Measurements from ENCODE around the gene ADARB2. TPM values are rescaled to one million over a fixed set of nuclear protein-coding genes. Genes with fewer than 3 reads are reported as not detected.
"Not testable (repeated sequence)": the region's sequence is repeated elsewhere in the genome, so short reads cannot be mapped to it uniquely, and the experiment has no call there.

Gene ADARB2
- total RNA-seq, 1 donor from 2014 or later = not detected

DNA sequence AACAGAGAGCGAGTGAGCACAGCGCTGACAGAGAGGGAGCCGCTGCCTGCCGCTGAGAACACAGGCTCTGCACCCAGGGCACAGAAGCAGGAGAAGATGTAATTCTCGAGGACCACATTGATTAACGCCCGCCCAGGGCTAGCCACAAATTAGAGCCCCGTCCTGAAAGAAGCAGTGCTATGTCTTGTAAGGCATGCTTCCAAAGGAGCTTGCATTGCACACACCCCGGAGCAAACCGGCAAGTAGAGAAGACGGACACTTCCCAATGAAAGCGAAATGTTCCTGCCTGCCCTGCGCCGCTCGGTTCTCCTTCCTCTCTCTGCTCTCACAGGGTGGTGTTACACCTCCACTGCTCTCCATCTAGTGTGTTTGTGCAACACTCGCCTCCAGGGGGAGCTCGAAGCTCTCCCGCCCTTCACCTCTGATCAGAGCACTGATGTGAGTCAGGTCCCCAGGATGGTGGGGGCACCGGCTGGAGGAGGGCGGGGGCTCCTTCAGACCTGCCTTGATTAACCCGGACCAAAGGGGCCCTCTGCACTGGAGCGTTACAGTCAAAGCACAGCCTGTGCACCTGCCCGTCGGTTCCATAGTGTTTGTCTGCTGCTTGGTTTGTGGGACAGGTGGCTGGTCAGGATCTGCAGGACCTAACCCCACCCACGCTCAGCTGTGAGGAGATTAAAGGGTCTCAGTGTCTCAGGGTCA lies 316.5 kb downstream of the ADARB2 start:
- DNase-seq = peak; percentile 23

DNA sequence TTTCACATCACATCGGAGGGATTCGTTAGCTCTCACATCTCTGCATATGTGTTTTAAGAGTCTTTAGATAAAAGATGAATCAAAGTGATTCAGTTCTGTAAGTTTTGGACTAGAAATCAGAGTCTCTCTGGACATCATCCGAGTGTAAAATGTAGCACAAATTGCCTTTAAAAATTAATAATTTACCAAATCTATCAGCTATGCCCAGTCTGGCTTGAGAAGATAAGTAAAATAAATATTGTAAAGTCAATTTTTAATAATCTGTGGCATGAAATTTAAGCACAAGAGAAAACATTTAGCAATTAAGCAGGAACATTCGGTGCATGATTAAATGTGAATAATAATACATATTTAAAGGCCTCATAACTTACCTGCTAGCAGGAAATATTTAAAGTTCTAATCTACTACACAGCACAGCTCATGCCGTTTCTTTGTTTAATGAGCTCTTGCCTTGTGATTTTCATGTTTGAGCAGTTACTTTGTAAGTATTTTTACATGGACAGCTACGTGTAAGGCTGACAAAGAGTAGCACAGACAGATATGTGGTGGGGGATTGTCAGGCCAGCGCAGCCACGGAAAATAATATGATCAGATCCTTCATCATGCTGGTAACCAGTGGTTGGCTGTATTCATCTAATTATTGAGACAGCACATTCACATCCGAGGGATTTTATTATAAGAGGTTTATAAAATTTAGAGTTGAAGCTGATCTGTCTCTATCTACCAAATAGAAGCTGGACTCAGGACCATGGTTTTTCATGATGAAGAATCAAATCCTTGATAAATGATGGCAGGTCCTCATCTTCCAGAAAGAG lies 317.3 kb downstream of the ADARB2 start:
- DNase-seq = no peak

DNA sequence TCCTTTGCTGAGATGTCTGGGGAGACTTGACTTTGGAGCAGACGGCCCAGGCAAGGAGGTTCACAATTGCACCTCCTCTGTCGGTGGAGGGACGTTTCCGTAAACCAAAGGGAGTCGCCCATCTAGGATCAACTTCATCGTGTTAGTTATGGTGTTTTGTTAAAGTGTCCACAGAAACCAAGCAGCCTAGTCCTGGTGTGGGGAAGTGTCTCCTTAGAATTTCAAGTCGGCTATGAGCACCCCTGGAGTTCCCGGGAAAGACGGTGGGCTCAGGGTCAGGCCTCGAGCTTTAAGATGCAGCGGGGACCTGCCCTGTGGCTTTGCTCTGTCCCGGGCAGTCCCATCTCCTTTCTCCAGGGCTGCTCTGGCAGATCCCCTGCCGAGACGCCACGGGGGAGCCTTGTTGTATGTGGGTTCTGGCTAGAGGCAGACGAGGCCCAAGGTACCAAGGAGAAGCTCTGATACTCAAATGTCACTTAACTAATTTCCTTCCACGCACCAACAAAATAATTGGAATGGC lies 319.2 kb downstream of the ADARB2 start:
- no peak for DNase-seq

DNA sequence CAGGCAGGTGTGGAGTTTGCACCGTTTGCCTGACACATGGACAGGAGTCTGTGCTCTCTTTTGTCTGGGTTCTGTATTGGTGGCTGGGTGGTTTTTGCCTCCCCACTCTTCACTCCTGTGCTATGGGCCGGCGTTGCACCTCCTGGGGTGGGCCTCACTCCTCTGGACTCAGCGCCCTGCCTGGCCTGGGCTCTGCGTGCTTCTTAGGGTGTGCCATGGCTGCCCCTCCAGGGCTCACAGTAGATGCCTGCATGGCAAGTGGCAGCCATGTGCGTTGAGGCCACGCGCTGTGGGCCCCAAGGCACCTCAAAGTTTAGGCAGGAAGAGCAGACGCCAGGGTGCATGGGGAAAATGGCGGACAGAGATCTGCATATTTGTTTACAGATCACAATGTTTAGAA lies 319.8 kb downstream of the ADARB2 start:
- DNase-seq = no peak

DNA sequence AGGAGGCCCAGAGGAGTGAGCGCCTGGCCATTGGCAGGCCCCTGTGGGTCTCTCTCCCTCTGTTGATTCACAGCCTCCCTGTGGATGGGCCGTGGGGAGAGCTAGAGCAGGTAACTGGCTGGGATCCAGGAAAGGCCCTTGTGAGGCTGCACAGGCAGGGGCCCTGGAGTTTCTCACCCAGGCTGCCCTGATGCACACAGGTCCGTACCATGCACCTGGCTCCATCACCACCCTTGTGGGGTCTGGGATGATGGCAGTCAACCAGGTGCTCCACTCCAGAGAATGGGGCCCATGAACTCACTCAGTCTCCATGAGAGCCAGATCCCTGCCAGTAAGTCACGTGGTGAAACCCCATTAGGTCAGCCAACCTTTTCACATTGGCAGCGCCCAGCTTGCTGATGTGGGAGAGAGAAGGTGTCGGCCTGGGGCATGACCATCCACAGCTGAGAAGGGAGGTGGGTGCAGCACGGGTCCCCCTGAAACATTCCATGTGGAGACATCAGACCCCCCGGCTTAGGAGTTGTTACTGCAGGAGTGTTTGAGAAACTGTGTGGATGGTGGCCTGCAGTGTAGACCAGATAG lies 320.8 kb downstream of the ADARB2 start:
- no peak for DNase-seq

DNA sequence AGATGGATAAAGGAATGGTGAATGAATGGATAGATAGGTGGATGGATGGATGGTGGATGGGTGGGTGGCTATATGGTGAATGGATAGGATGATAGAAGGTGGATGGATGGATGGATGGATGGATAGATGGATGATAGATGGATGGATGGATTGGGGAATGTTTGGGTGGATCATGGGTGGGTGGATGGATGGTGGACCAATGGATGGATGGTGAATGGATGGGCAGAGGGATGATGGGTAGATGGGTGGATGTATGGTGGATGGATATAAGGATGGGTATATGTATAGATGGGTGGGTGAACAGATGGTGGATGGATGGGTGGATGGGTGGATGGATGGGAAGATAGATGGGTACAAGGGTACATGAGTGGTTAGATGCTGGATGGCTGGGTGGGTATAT lies 322.4 kb downstream of the ADARB2 start:
- no peak for DNase-seq

DNA sequence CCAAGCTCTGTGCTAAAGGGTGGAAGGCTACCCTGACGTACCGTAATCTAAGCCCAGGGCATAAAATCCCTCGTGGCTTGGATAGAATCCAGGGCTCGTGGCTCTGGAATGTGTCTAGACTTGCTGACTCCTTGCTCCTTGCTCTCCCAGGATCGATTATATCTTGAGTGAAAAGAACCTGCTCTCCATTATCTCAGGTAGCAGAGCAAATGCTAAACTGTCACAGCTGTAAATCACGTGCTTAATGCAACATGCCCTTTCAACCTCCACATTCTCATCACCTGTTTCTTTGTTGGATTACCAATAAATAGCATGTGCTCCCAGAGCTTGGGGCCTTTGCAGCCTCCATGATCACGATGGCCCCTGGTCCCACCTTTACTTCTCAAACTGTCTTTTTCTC lies 323.0 kb downstream of the ADARB2 start:
- DNase-seq = not testable (repeated sequence)

DNA sequence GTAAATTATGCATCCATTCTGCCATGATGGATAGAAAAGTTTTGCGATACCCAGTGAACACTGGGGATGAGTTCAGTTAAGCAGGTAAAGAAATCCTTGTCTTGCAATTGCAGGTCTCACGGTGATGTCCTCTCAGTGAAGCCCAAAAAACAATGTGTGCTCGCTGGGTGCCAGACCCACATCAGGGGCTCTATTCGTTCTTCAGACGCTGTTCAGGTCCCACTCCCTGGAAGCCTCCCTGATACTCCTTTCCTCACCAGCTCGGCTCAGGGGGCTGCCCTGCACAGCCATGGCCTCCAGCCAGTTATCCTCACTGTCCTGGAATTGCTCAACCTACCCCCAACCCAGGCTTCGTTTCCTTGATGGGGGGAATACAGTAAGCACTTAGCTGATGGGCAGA lies 323.5 kb downstream of the ADARB2 start:
- DNase-seq = no peak

DNA sequence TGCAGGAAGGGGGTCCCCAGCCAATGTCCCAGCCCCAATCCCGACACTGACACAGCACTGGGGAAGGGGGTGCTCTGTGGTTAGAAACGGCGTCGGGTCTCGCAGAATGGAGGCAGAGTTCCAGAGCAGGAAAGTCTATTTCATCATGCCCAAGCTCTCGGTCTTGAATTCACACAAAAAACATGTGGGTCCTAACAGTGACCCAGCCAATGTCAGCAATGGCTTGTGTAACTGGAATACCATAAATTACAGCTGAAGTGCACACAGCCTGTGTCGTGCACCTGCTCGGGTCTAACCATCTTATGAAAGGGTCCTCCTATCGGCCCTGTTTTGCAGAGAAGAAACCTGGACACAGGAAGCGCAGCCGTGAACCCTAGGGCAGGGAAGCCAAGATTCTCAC lies 324.1 kb downstream of the ADARB2 start:
- no peak for DNase-seq

DNA sequence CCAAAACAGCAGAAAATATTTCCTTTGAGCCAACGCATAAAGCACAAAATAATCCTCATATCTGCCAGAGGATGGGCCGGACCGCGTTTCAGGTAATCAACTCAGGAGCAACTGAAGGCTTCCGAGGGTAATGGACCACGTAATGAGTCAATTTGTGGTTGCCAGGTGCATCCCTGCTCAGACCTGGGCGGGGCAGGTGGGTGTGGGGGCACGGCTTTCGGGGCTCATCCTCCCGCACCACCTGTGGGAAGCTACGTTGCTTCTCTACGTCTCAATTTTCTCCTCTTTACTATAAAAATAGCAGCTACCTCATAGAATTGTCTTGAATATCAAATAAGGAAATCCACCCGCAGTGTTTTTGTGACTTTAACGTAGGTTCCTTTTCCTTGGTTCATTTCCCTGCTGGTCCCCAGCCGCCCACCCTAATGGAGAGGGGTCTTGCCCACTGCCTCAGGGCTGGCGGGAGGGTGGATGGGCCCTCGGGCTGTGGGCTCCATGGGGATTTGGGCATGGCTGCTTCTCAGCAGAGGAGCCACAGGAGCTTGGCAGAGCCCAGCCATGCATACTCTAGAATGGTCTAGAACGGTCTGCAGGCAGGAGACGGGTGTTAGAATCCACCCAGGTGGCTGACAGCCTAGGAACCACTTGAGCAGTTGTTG lies 324.7 kb downstream of the ADARB2 start:
- no peak for DNase-seq

DNA sequence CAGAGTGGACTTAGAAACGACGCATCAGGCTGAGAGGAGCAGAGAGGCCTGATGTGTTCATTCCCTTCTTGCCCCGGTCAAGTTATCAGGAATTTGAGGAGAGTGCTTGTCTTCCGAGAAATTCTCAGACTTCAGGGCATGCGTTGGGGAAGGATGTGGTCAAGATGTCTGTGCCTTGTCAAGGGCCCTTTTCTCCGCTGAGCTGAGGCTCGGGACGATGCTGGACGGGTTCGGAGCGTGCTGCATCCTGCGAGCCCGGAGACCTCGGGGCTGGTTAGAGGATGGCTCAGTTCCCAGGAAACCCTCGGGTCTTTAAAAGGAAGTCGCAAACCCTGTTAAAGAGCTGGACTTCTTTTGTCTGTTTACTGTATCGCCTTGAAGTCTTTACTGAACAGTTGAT lies 325.4 kb downstream of the ADARB2 start:
- DNase-seq = no peak

DNA sequence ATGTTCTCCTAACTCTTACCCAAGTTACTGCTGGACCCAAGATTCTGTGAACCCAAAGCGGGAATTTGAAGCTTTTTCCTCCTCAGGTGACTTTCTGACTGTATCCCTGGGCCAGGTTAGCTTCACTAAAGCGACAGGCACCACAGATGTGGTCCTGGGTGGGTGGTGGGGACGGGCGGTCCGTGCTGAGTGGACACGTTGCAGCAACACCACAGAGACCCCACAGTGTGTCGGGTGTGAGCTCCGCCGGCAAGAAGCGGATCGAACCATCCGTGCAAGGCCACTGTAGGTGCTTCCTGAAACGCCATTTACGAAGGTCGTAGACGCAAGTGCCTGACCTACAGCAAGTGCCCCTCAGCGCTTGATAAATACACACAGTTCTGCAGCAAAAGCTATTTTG lies 325.9 kb downstream of the ADARB2 start:
- no peak for DNase-seq

DNA sequence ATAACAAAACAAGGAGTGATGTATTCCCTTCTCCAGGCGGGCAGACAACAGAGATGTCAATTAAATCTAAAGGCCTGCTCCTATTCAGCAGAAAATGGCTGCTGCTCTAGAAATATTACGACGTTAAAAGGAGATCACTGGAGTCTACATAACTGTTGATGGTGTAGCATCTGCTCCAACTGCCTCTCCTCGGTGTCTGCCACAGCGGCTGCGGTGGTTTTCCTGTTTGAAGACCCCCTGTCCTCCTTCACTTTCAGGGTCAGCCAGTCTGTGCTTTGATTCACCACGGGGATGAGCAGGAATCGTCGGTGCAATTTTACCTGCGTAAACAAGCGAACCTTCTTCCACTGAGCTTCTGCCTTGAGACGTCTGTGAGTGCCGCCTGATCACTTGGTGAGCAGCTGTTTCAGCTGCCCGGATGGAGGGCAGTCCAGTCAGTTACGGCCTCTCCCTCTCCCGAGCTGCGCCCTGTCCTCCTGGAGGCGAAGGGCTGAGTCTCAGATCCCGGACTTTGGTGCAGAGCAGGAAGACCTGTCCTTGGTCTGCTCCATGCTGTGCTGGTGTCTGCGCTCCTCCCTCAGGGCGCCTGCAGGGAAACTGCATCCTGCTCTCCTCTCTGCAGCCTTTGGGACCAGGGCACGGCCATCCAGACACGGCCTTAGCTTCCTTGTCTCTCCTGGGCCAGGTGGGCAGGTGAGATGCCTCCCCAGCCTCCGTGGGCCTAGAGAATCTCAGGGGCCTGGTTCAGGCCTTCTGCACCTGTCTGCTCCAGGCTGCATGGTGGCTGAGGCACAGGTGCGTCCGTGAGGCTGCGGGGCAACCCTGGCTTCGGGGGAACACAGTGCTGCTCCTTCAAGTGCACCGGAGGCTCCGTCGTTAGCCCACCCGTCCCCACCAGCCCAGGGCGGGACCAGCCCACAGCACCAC lies 326.6 kb downstream of the ADARB2 start:
- DNase-seq = no peak

DNA sequence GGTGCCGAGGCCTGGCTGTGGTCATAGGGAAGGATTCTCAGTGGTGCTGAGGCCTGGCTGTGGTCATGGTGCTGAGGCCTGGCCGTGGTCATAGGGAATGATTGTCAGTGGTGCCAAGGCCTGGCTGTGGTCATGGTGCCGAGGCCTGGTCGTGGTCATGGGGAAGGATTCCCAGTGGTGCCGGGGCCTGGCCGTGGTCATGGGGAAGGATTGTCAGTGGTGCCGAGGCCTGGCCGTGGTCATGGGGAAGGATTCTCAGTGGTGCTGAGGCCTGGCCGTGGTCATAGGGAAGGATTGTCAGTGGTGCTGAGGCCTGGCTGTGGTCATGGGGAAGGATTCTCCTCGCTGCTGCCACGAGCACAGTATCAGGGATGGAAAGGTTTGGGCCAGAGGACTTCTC lies 327.3 kb downstream of the ADARB2 start:
- DNase-seq = no peak

DNA sequence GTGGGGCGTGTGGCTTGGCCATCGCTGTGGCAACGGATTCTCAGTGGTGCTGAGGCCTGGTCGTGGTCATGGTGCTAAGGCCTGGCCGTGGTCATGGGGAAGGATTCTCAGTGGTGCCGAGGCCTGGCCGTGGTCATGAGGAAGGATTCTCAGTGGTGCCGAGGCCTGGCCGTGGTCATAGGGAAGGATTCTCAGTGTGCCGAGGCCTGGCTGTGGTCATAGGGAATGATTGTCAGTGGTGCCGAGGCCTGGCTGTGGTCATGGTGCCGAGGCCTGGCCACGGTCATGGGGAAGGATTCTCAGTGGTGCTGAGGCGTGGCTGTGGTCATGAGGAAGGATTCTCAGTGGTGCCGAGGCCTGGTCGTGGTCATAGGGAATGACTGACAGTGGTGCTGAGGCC lies 327.9 kb downstream of the ADARB2 start:
- no peak for DNase-seq

DNA sequence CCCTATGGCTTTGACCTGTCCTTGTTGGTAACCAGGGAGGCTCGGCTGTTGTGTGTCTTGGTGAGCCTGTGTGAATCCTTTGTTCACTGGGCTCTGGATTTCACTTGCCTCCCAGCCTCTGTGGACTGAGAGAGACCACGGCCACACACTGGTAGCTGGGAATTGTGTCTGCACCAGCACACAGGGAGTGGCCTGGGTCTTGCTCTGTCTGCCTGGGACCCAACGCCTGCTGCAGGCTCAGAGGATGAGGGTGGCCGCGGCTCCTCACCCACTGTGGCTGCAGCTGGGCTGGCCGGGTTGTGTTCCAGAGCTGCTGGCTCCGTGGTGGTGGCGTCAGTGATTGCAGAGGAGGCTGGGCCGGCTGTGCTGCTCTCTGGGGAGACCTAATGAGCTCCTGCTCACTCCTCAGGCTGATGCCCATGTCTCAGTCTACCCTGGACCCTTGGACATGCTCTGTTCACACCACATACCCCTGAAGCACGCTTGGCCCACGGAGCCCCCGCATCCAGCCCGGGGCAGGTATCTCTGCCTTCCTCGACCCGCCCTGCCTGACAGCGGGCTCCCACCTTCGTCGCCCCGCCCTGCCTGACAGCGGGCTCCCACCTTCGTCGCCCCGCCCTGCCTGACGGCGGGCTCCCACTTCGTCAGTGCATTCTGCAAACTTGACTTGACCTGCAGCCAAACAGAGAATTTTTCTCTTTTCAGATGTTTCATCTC lies 328.5 kb downstream of the ADARB2 start:
- no peak for DNase-seq

DNA sequence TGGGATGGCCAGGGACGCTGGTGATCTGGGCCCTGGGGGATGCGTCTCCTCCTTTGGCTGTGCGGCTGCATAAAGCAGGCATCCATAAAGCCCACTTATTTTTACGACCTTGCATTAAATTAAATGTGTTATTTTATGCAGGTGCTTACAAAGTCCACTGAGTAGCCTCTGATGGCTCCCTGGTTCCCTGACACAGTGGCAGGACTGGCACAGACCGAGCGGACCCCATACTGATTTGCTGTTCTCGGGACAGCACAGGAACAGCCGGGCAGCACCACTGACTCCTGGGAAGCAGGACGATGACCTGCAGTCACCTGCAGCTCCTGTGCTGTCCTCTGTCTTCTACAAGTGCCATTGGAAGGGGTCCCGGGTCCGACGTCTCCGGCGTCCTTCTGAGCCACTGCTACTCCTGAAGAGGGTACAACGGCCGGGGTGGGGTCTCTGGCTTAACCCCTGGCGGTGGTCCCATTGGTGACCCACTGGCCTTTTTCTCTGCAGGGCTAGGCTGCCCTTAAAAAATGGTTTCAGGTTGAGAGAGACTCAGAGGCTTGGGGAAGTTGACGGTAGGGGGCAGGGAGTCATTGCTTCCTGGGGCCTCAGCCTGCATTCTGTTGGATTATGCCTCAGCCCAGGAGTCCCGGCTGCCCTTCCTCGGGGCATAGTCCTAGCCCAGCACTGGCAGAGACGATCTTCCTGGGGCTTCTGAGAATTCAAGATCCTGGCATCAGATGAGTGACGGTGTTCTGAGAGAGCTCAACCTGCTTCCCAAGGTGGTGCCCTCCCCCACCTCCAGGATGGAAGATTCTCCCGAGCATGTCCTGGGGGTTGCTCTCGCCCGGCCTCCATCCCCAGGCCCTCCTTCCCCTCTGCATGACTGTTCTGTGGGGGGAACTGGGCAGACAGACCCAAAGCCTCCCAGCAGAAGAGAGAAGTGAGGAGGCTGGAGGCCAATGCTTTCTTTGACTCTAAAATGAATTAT lies 330.1 kb downstream of the ADARB2 start:
- DNase-seq = no peak

DNA sequence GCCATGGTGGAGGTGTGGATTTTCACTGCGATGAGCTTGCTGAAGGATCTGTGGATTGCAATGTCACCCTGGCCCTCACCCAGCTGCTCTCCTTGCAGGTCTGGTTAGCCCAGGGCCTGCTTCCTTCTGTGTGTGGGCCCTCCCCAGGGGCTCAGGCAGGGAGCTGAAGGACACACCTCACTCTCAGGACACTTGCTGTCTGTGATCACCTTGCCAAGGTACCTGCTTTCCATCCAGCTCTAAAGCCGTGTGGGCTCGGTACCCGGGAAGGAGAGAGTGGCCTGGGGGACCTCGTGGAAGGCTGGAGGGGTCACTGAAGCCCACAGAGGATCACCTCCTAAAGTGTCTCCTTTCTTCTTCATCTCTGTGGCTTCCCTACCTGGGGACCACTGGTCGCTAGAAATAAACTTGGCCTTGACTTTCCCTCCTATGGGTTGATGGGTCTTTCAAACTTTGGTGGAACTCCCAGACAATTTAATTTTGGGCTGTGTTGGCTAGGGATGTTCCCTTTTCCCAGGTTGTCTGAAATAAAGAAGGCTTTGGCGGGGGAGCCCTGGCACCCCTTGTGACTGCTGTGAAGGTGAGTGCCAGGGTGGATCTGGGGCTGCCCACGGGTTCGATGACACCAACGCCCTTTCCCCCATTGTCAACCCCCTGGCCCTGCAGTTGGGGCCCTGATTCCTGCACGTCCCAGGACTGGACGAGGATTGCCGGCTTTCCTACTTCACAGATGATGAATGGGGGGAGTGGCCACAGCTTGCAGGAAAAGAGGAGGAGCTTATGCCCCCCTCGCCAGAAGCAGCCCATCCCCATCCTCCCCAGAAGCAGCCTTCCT lies 331.0 kb downstream of the ADARB2 start:
- DNase-seq = no peak

Measured in dermis blood vessel endothelial cell (primary cell).